ENCODE data around the gene S1PR1. TPM values are rescaled to one million over a fixed set of nuclear protein-coding genes. Genes with fewer than 3 reads are reported as not detected.

The S1PR1 gene
- total and polyA plus RNA-seq, 2 donors (not counting 3 experiments of a cell fraction or from before 2014, with no cell fraction given), result 137 to 387 TPM

- peak overlapping the region; percentile 90 for H3K4me2 ChIP-seq (ENCODE audit: insufficient read depth, low read length)
- no peaks in the 10 kb centered on the region for H3K9me3 ChIP-seq (replicated peaks; ENCODE audit: control insufficient read depth, insufficient read depth, low read length)
- no peaks in the 10 kb centered on the region for H3K27me3 ChIP-seq (ENCODE audit: control insufficient read depth in 2 of 2, insufficient read depth in 2 of 2, low read length in 2 of 2)
- H3K4me3 ChIP-seq (replicated peaks in 1 of 3; ENCODE audit: insufficient read depth in 1 of 3, low read depth in 1 of 3, low read length in 3 of 3), result peak overlapping the region; percentile 81 to 100 (median 88)
- peak overlapping the region; percentile 100 for H3K9ac ChIP-seq (replicated peaks; ENCODE audit: extremely low read depth, insufficient read depth, low read length)
- ChIA-PET POLR2A (interaction anchor here (0.6 to 2.8 kb wide), 13 partner anchors 12 to 383 kb away, joined by 3 to 26 read pairs (median 5); no protein-coding TSS in a partner anchor), CTCF (interaction anchor here (0.6 to 12.2 kb wide), 49 partner anchors 9 to 782 kb away, joined by 3 to 368 read pairs (median 4); partner anchors contain the start of genes DPH5 and EXTL2)
- no peaks in the 10 kb centered on the region for H3K9me1 ChIP-seq (replicated peaks; ENCODE audit: control insufficient read depth, extremely low read depth, insufficient read depth, low read length)
- peaks cover 61% of the 10 kb centered on the region for H3K79me2 ChIP-seq (ENCODE audit: control insufficient read depth, insufficient read depth, low read length)
- DNase-seq (ENCODE audit: low read depth, low spot score), result peak; percentile 62
- dilution Hi-C loops (cut with MboI; ENCODE audit: extremely low pct_ligation_motif_present, low sequenced_read_pairs), result no loop called here
- peaks cover 49% of the 10 kb centered on the region for H3K4me1 ChIP-seq (ENCODE audit: control insufficient read depth, extremely low read depth, insufficient read depth, low read length)
- intact Hi-C loops (cut with micrococcal nuclease), result loop anchor here (1.0 to 2.0 kb wide), 8 partner anchors 50 to 317 kb away; partner anchors contain the start of gene DPH5
- H3K27ac ChIP-seq (ENCODE audit: insufficient read depth, low read depth, low read length), result peak overlapping the region; percentile 99
- no peak for TF ChIP-seq FOS (IDR thresholded peaks at IDR 0.05; ENCODE audit: borderline replicate concordance, insufficient read depth, low read length)
- TF ChIP-seq POLR2A (IDR thresholded peaks at IDR 0.05; ENCODE audit: low read depth, low read length), result peak; percentile 37
- no peaks in the 10 kb centered on the region for H4K20me1 ChIP-seq (replicated peaks; ENCODE audit: control insufficient read depth, extremely low read depth, insufficient read depth, low read length)
- H3K36me3 ChIP-seq (ENCODE audit: control insufficient read depth in 2 of 2, extremely low read depth in 1 of 2, insufficient read depth in 2 of 2, low read length in 2 of 2), result peaks cover 16 to 19% of the 10 kb centered on the region in 2 experiments
- H2AFZ ChIP-seq (ENCODE audit: low read depth, low read length), result no peak overlapping the region
- no TSS peak for BruUV-seq (replicated peaks)
- no peak for FAIRE-seq
These were observed 1.3 kb downstream of the S1PR1 start for GRCh38 chr1:101238031-101238628.

GRCh38 chr1:101238681-101239094, 1.9 kb downstream of the S1PR1 start:
- POLR2A ChIA-PET, result interaction anchor here (0.6 to 2.8 kb wide), 11 partner anchors 12 to 383 kb away, joined by 3 to 26 read pairs (median 5); no protein-coding TSS in a partner anchor
- H3K4me2 ChIP-seq (ENCODE audit: insufficient read depth, low read length), result peak overlapping the region; percentile 90
- TF ChIP-seq EZH2 (IDR thresholded peaks at IDR 0.05; ENCODE audit: borderline replicate concordance, low read depth, low read length, severe bottlenecking) (no peak), CTCF (IDR thresholded peaks at IDR 0.05; ENCODE audit: extremely low read depth in 1 of 2, insufficient read depth in 1 of 2, low read depth in 1 of 2, low read length in 2 of 2) (peak; percentile 97 to 98), JUN (IDR thresholded peaks at IDR 0.05; ENCODE audit: borderline replicate concordance, insufficient read depth, insufficient read length, low read depth) (no peak), GATA2 (IDR thresholded peaks at IDR 0.05; ENCODE audit: insufficient read depth, insufficient read length, low read depth, low read length) (no peak), POLR2AphosphoS5 (IDR thresholded peaks at IDR 0.05; ENCODE audit: insufficient read depth, low read depth, low read length) (peak; percentile 60), MAX (IDR thresholded peaks at IDR 0.05; ENCODE audit: insufficient read depth, insufficient read length) (no peak), POLR2A (IDR thresholded peaks at IDR 0.05; ENCODE audit: low read depth, low read length) (peak; percentile 46), FOS (IDR thresholded peaks at IDR 0.05; ENCODE audit: borderline replicate concordance, insufficient read depth, low read length) (peak; percentile 15)
- no TSS peak for BruUV-seq (replicated peaks)
- peak overlapping the region; percentile 100 for H3K9ac ChIP-seq (replicated peaks; ENCODE audit: extremely low read depth, insufficient read depth, low read length)
- peak overlapping the region; percentile 81 to 100 (median 88) for H3K4me3 ChIP-seq (replicated peaks in 1 of 3; ENCODE audit: insufficient read depth in 1 of 3, low read depth in 1 of 3, low read length in 3 of 3)
- no peaks in the 10 kb centered on the region for H4K20me1 ChIP-seq (replicated peaks; ENCODE audit: control insufficient read depth, extremely low read depth, insufficient read depth, low read length)
- H3K27ac ChIP-seq (ENCODE audit: insufficient read depth, low read depth, low read length), result peak overlapping the region; percentile 99
- intact Hi-C loops (cut with micrococcal nuclease), result loop anchor here (1.0 to 2.0 kb wide), 8 partner anchors 50 to 317 kb away; partner anchors contain the start of gene DPH5
- peaks cover 61% of the 10 kb centered on the region for H3K79me2 ChIP-seq (ENCODE audit: control insufficient read depth, insufficient read depth, low read length)
- peaks cover 55% of the 10 kb centered on the region for H3K4me1 ChIP-seq (ENCODE audit: control insufficient read depth, extremely low read depth, insufficient read depth, low read length)
- H3K27me3 ChIP-seq (ENCODE audit: control insufficient read depth in 2 of 2, insufficient read depth in 2 of 2, low read length in 2 of 2), result no peaks in the 10 kb centered on the region
- peak; percentile 75 for FAIRE-seq
- dilution Hi-C loops (cut with MboI; ENCODE audit: extremely low pct_ligation_motif_present, low sequenced_read_pairs), result no loop called here
- peaks cover 16 to 19% of the 10 kb centered on the region in 2 experiments for H3K36me3 ChIP-seq (ENCODE audit: control insufficient read depth in 2 of 2, extremely low read depth in 1 of 2, insufficient read depth in 2 of 2, low read length in 2 of 2)
- peak; percentile 94 for DNase-seq (ENCODE audit: low read depth, low spot score)
- CTCF ChIA-PET, result interaction anchor here (0.6 to 12.2 kb wide), 49 partner anchors 9 to 783 kb away, joined by 3 to 368 read pairs (median 4); partner anchors contain the start of genes DPH5 and EXTL2
- H3K9me3 ChIP-seq (replicated peaks; ENCODE audit: control insufficient read depth, insufficient read depth, low read length), result no peaks in the 10 kb centered on the region
- H2AFZ ChIP-seq (ENCODE audit: low read depth, low read length), result no peak overlapping the region
- H3K9me1 ChIP-seq (replicated peaks; ENCODE audit: control insufficient read depth, extremely low read depth, insufficient read depth, low read length), result no peaks in the 10 kb centered on the region

Measured in endothelial cell of umbilical vein (primary cell).